Raji (cell line): ENCODE data around the gene MT2A.

Experiments used
- POLR2A ChIP-seq: IDR thresholded peaks from 2 replicates; pipeline ENCODE4 v1.6.1; 2011; ENCODE audit warnings: low read depth, low read length, control low read depth; ENCODE audit not compliant: insufficient read depth

The MT2A gene

GRCh38 chr16:56608043-56608875 lies at the start of gene MT2A:
Gene MT2A (plus strand): TSS chr16:56608584. CDS start chr16:56608656, 72 bp downstream.
- TF ChIP-seq POLR2A, result peak; percentile 77

- no peak for TF ChIP-seq POLR2A
Observed at GRCh38 chr16:56559109-56559508, 49.3 kb upstream of the MT2A start.

GRCh38 chr16:56560447-56560846 lies 47.9 kb upstream of the MT2A start:
- no peak for TF ChIP-seq POLR2A

GRCh38 chr16:56561126-56561525 lies 47.3 kb upstream of the MT2A start:
- TF ChIP-seq POLR2A, result no peak

- no peak for TF ChIP-seq POLR2A
Observed at GRCh38 chr16:56564793-56565477, 43.4 kb upstream of the MT2A start, which contains the start of gene MT4. Gene MT4 (plus strand): TSS chr16:56565073. CDS start chr16:56565129, 56 bp downstream.

GRCh38 chr16:56569971-56570370 lies 38.4 kb upstream of the MT2A start:
- no peak for TF ChIP-seq POLR2A

- TF ChIP-seq POLR2A, result no peak
Observed at GRCh38 chr16:56571525-56571924, 36.9 kb upstream of the MT2A start.

- TF ChIP-seq POLR2A, result no peak
Observed at GRCh38 chr16:56574625-56575024, 33.8 kb upstream of the MT2A start.

GRCh38 chr16:56576585-56577299 lies 31.6 kb upstream of the MT2A start:
- TF ChIP-seq POLR2A, result no peak

GRCh38 chr16:56577300-56577625 lies 31.1 kb upstream of the MT2A start:
- TF ChIP-seq POLR2A, result no peak

- no peak for TF ChIP-seq POLR2A
Observed at GRCh38 chr16:56580391-56581048, 27.9 kb upstream of the MT2A start.

- TF ChIP-seq POLR2A, result no peak
Observed at GRCh38 chr16:56583351-56584168, 24.8 kb upstream of the MT2A start.

GRCh38 chr16:56584276-56584675 lies 24.1 kb upstream of the MT2A start:
- no peak for TF ChIP-seq POLR2A

GRCh38 chr16:56588781-56589140 lies 19.6 kb upstream of the MT2A start:
- TF ChIP-seq POLR2A, result no peak
